ENCODE data around the gene GLB1L2.

DNA sequence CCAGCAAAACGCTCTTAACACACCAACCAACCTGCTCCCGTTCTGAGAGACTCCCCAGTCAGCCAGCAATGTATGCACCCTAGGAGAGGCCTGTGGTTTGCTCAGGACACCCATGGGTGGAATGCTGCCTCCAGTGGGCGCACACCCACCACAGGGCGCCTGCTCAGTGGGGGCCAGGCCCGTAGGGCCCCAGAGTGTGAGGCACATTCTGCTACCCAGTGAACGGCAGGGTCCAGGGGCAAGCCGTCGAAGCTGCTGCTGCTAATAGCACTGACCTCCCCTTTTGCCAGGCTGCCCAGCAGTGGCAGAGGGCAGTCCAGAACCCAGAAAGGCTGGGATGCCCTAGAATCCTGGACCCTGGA lies 67.5 kb downstream of the GLB1L2 start:
- TF ChIP-seq POLR2AphosphoS5 (IDR thresholded peaks at IDR 0.05; ENCODE audit: borderline replicate concordance, low read depth, low read length) (no peak), EZH2 (IDR thresholded peaks at IDR 0.05) (no peak)

Measured in SK-N-MC (cell line).